Ecto neural progenitor cell (in vitro differentiated cells): Measurements from ENCODE around the gene ACP1.
A peak's percentile ranks its signal among the peaks of the same experiment; 100 is the strongest.

Source experiments
- DNase-seq: peaks from one replicate; pipeline ENCODE4 v3.0.0-alpha.2; 2018; ENCODE audit warnings: low spot score

The ACP1 gene

DNA sequence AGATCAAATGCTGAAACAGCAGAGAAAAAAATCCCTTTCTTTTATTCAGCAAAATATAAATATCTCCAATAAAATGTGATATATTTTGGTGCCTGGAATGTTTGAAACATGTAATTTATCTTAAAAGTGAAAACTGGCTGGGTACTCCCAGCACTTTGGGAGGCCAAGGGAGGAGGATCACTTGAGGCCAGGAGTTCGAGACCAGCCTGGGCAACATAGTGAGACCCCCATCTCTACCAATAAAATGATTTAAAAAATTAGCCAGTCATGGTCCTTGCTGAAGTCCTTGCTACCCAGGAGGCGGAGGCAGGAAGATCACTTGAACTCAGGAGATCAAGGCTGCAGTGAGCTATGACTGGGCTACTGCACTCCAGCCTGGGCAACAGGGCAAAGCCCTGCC, 9.6 kb upstream of the ACP1 start:
- no peak for DNase-seq

- no peak for DNase-seq
Observed at GRCh38 chr2:256094-256493, 8.7 kb upstream of the ACP1 start.

- no peak for DNase-seq
Observed at GRCh38 chr2:257429-257828, 7.3 kb upstream of the ACP1 start.

DNA sequence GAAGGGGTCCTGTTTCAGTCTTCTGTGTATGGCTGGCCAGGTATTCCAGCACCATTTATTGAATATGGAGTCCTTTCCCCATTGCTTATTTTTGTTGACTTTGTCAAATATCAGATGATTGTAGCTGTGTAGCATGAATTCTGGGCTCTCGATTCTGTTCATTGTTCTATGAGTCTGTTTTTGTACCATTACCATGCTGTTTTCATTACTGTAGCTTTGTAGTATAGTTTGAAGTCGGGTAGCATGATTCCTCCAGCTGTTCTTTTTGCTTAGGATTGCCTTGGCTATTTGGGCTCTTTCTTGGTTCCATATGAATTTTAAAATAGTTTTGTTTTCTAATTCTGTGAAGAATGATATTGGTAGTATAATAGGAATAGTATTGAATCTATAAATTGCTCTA, 6.9 kb upstream of the ACP1 start:
- DNase-seq = no peak

GRCh38 chr2:258933-259332, 5.8 kb upstream of the ACP1 start:
- no peak for DNase-seq

- DNase-seq = no peak
Observed at GRCh38 chr2:259789-260331, 4.9 kb upstream of the ACP1 start.

- no peak for DNase-seq
Observed at GRCh38 chr2:260507-261161, 4.1 kb upstream of the ACP1 start.

- no peak for DNase-seq
Observed at GRCh38 chr2:262117-262516, 2.6 kb upstream of the ACP1 start.

GRCh38 chr2:263022-263738, 1.6 kb upstream of the ACP1 start:
- no peak for DNase-seq

GRCh38 chr2:263774-264492, 814 bp upstream of the ACP1 start, which contains the start of gene SH3YL1:
Gene SH3YL1, minus strand, starts transcription at chr2:264032. Its CDS starts 48 bp downstream, at chr2:263984.
- peak; percentile 62 for DNase-seq

- DNase-seq = no peak
Observed at GRCh38 chr2:268323-268722, 3.6 kb downstream of the ACP1 start.

GRCh38 chr2:269356-270030, 4.7 kb downstream of the ACP1 start:
- DNase-seq = no peak

- DNase-seq = no peak
Observed at GRCh38 chr2:270861-271260, 6.1 kb downstream of the ACP1 start.

- no peak for DNase-seq
Observed at GRCh38 chr2:271917-272316, 7.2 kb downstream of the ACP1 start.

- no peak for DNase-seq
Observed at GRCh38 chr2:273333-273732, 8.6 kb downstream of the ACP1 start.

DNA sequence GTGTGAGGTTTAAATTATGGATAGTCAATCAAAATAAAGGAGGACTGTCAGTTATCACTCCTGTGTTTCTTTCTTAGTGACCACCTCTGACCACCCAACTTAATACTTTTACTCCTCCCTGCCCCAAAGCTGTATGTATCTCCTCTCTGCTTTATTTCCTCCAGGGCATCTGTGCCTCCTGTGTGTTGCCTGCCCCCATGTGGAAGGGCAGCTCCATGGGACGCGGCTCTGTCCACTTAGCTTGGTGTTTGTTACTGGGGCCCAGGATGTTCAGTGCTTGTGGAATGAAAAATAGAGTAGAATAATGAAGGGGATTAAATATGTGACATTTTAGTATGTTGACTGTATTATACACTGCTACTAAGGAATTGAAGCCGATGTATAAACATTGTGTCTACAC, 9.8 kb downstream of the ACP1 start:
- no peak for DNase-seq

DNA sequence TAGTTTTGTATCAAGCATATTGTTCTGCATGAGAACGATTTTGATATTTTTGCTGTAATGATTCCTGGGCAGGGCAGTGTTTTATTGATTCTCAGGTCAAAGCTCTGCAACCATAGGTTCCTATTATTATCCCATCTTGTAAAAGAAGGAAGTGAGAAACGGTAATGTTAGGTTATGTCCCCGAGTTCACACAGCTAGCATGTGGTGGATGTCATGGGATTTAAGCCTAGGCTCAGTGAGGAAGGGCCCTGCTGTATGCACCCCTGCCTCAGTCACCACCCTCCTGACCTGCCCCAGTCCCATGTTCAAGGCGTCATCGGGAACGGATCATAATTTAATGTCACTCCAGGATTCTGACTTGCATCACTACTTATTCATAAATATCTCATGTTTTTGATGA, 10.7 kb downstream of the ACP1 start:
- no peak for DNase-seq

DNA sequence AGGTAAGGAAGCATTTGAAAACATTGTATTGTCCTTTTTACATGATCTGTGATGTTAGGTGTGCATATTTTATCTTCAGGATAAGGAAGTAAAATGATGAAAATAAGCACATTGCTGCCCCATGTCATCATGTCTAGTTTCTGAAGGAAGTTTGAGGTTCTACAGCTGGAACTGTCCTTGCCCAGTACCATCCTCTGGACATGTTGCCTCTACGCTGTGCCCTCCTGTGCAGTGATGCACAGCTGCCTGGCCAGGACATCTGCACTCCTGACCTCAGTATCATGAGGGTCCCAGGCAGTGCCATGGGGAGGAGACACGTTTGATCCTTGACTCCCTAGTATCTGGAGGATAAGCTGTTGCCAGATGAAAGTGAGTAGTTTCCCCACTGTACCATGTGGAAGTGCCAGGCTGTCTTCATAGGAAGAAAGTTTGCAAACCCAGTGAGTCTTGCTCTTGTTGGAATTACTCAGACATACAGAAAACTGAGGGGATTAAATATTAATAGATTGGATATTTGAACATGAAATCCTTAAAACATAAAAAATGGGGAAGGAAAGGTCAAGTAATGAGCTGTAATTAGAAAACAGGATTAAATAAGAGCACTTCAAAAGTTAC, 13.7 kb downstream of the ACP1 start:
- no peak for DNase-seq

GRCh38 chr2:278927-279320, 14.2 kb downstream of the ACP1 start:
- DNase-seq = no peak

DNA sequence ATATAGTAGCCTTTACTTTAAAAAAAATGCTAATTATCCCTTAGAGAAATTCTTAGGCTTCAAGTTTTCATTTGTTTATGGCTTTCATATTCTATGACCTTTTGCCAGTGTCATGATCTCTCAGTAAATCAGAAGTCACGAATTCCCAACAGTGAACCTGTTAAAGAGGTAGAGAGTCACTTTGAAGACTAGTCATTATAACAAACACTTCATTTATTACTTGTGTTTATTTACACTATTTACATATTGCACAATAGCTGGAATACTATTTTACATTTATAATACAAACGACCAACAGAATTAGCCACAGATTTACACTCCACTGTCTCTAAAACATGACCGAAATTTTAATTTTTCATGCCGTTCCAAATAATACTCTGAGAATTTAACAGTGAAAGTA, 14.6 kb downstream of the ACP1 start:
- DNase-seq = no peak

DNA sequence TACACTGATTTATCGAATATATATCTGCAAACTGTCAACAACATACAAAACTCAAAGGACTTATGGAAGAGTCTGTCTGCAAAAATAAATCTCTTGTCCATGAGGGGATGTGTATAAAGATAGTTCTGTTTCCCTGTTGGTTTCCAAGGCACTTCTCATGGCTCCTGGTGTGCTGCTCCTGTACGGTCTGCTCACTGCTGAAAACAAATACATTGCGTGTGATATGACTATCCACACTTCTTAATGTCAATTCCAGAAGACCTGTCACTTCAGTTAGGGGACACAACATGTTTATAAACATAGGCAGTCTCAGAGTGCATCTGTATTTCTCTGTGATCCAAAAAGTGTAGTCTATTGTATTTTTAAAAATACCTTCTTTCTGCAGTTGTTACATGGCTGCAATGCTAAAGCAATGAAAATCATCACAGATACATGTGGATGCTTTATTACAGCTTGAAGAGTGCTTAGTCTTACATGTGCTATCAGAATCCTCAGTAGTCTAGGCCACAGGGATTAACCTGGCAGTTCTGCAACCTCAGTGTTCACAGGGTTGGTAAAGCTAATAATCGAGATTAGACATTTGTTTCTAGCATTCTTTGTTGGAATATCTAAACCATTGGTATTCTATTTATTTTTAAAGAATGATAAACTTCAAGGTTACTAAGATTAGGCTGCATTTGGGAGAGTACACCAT, 15.4 kb downstream of the ACP1 start:
- no peak for DNase-seq
